NCI-H82 treated with DMSO at 0.1 percent for 48 hours (cell line): ENCODE data around the gene SECISBP2L.

Experiments used
- DNase-seq: peaks from one replicate; lab custom pipeline; 2025; ENCODE audit not compliant: unreplicated experiment; lab: John Stamatoyannopoulos, UW

Gene SECISBP2L

DNA sequence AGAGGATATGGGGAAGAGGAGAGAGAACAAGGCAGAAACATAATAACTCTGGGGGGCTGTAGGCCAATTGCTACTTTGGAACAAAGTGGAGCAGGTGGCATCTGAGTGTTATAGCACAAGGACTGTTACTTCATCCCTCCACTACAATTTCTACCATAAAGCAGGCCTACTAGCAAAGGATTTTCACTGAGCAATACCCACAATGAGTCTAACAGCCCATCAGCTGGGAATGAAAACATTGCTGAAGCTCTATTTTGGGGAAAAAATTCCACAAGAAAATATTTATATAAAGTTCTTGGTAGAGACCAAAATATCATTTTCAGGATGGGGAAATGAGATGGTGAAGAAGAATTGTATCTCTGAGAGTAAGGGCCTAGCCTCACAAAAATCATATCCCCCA, 78.9 kb downstream of the SECISBP2L start:
- DNase-seq, result no peak

- no peak for DNase-seq
Measured at GRCh38 chr15:48966595-48967301, 79.5 kb downstream of the SECISBP2L start.

DNA sequence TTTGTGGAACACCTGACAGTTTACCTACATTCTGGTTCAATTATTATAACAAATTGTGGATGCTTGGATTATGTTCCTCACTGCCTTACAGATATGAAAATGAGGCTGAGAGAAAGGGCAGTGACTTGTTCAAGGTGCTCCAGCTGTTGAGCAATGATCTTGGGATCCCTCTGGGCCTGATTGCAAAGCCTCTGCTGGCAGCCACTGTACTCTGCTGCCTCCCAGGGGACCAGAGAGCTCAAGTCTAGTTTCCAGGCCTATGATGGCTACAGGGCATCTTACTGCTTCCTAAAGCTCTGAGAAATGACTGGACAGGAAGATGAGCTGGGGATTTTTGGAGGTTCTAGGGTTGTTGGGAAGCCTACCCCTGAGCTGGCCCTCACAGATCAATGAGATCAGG, 80.3 kb downstream of the SECISBP2L start:
- peak; percentile 11 for DNase-seq

DNA sequence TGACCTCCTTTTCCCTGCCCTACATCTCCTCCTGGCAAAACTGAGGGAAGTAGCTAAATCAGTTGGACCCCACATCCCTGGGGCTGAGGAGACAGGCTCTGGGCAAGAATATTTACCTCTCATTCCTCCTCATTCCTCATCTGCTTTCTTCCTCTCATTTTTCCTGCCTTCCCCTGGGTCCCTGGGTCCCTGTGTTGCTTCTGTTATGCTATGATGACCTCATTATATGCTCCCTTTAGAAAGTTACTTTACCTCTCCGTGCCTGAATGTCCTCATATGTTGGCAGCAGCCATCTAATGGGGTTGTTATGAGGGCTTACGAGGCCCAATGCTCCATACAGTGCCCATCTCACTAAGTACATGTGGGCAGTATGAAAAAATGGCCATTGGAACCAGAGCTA, 81.3 kb downstream of the SECISBP2L start:
- DNase-seq, result no peak

DNA sequence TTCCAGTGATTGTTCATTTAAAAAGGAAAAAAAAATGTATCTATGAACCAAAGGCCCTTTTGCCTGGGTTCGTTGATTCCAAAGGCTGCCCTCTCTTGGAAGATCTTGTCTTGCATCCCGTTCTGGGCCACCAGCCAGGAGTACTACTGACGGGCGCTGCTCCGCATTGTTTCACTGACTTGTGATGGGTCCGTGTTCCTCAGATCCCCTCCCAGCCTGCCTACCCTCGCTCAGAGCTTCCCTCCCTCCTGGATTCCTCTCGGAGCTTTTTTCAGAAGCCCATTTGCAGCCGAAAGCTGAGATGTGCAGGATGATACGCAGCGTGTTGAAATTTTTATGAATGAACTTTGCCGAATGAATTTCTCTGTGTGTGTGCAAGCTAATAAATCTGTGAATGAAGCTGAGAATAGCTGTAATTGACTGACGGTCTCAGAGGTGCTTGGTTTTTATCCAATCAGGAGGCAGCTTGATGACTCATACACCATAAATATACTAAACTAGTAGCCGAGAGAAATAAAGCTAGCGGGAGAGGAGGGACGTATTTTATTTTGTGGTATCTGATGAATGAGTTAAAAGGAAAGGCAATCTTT, 82.6 kb downstream of the SECISBP2L start, which contains the start of gene SHC4:
SHC4 (minus strand) TSS at position 396 of the 590 bp plus-strand sequence. CDS start 904 bp downstream, outside the sequence.
- DNase-seq, result peak; percentile 48

DNA sequence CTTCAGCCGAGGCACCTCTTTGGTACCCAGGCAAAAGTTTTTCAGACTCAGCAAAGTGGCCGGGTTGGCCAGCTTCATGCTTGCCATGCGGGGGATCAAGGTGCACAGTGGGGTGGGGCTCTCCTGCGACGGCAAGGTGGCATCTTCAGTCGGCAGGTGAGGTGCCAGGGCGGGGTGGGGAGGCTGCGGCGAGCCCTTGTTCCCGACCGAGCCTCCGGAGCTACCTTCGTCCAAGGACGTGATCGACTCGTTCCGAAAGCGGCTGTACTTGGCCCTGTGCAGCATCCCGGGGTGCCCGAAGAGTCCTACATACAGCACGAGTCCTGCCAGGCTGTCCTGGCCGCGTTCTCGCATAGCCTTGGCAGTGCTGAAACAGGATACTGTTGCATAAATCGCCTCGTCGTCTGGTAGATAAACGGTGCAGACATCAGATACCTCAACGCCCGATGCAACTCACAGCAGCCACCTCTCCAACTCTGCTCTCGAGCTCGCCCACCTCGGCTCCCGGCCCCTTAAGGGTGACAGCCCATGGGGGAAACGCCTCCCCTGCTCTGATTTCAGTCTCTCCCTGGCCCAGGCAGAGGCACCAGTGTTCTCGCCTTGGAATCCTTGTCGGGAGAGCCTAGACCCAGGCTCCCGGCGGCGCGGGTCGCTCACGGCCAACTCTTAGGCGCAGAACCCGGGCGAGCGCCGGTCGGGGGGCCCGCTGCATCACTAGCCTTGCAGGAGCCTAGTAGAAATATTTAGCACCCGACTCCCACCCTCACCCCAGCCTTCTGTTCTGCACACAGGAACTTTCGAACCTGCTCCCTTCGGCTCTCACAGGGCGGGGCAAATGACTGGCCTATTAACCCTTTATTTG, 83.4 kb downstream of the SECISBP2L start:
- no peak for DNase-seq

- no peak for DNase-seq
Measured at GRCh38 chr15:48955967-48956366, 90.3 kb downstream of the SECISBP2L start.

GRCh38 chr15:48955370-48955769, 90.9 kb downstream of the SECISBP2L start:
- no peak for DNase-seq

- DNase-seq, result no peak
Measured at GRCh38 chr15:48954538-48954937, 91.7 kb downstream of the SECISBP2L start.

- DNase-seq, result no peak
Measured at GRCh38 chr15:48946840-48947187, 99.4 kb downstream of the SECISBP2L start.

- DNase-seq, result no peak
Measured at GRCh38 chr15:48946074-48946839, 100.0 kb downstream of the SECISBP2L start.

DNA sequence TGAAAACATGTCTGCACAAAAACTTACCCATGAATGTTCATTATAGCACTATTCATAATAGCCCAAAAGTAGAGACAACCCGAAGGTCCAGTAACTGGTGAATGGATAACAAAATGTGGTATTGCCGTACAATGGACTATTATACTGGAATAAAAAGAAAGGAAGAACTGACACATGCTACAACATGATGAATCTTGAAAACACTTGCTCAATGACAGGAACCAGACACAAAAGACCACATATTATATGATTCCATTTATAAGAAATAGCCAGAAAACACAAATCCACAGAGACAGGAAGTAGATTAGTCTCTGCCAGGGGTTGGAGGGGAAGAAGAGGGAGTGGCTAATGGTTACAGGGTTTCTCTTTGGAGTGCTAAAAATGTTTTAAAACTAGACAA, 100.9 kb downstream of the SECISBP2L start:
- DNase-seq, result no peak

- DNase-seq, result no peak
Measured at GRCh38 chr15:48941904-48942303, 104.3 kb downstream of the SECISBP2L start.

DNA sequence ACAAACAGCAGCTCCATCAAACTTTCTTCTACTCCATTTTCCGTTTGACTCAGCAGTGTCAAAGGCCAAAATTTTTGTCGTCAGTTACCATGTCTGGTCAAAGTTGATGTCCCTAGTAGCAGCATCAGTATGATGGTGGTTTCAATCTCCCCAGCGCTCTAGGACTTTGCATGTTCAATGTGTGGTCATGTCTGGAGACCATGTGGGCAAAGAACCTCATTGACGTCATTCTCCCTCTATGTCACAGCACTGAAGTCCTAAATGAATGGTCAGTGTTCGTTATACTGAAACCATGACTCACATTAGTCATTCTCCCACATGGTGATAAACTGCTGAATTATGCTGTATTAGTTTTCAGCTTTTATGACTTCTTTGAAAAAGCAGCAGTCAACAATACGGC, 105.7 kb downstream of the SECISBP2L start:
- DNase-seq, result no peak

- DNase-seq, result no peak
Measured at GRCh38 chr15:48939648-48940047, 106.6 kb downstream of the SECISBP2L start.
